Skeletal muscle satellite cell (primary cell): ENCODE results near the gene LHX4.

Source experiments
- H3K27me3 ChIP-seq: 2 replicates; pipeline ENCODE4 v1.7.0; 2013; ENCODE audit warnings: low read length; ENCODE audit not compliant: control insufficient read depth, insufficient read depth
- H3K36me3 ChIP-seq: 2 replicates; pipeline ENCODE4 v1.7.0; 2013; ENCODE audit warnings: mild to moderate bottlenecking, control low read depth, low read length; ENCODE audit not compliant: insufficient read depth
- H3K4me1 ChIP-seq: 2 replicates; pipeline ENCODE4 v1.7.0; 2013; ENCODE audit warnings: low read length; ENCODE audit not compliant: control insufficient read depth, insufficient read depth
- H3K4me2 ChIP-seq: 2 replicates; pipeline ENCODE4 v1.7.0; 2013; ENCODE audit warnings: mild to moderate bottlenecking, low read length
- H3K4me3 ChIP-seq: 2 replicates; pipeline ENCODE4 v1.7.0; 2013; ENCODE audit warnings: low read length
- H3K9ac ChIP-seq: 2 replicates; pipeline ENCODE4 v1.7.0; 2013; ENCODE audit warnings: mild to moderate bottlenecking, low read depth, low read length, moderate library complexity
- H3K9me3 ChIP-seq: replicated peaks from 2 replicates; pipeline ENCODE4 v1.7.0; 2013; ENCODE audit warnings: mild to moderate bottlenecking, control low read depth, low read length

The LHX4 gene

GRCh38 chr1:180265871-180266270, 35.8 kb downstream of the LHX4 start:
- Histone ChIP-seq H3K9ac (no peak overlapping the region), H3K9me3 (no peaks in the 10 kb centered on the region), H3K4me2 (no peak overlapping the region), H3K27me3 (peaks cover 32% of the 10 kb centered on the region), H3K4me3 (no peak overlapping the region), H3K4me1 (peaks cover 3% of the 10 kb centered on the region), H3K36me3 (no peaks in the 10 kb centered on the region)

- Histone ChIP-seq H3K4me2 (no peak overlapping the region), H3K36me3 (no peaks in the 10 kb centered on the region), H3K4me3 (no peak overlapping the region), H3K27me3 (peaks cover 25% of the 10 kb centered on the region), H3K9me3 (no peaks in the 10 kb centered on the region), H3K9ac (no peak overlapping the region), H3K4me1 (peaks cover 9% of the 10 kb centered on the region)
These were observed 36.5 kb downstream of the LHX4 start for GRCh38 chr1:180266275-180267210.

- Histone ChIP-seq H3K9ac (no peak overlapping the region), H3K4me2 (no peak overlapping the region), H3K4me3 (no peak overlapping the region), H3K36me3 (no peaks in the 10 kb centered on the region), H3K4me1 (peaks cover 10% of the 10 kb centered on the region), H3K27me3 (peaks cover 23% of the 10 kb centered on the region), H3K9me3 (no peaks in the 10 kb centered on the region)
These were observed 37.1 kb downstream of the LHX4 start for GRCh38 chr1:180267211-180267561.

GRCh38 chr1:180267761-180268555, 37.9 kb downstream of the LHX4 start:
- Histone ChIP-seq H3K9ac (no peak overlapping the region), H3K4me1 (peaks cover 10% of the 10 kb centered on the region), H3K36me3 (no peaks in the 10 kb centered on the region), H3K4me2 (no peak overlapping the region), H3K9me3 (no peaks in the 10 kb centered on the region), H3K27me3 (peaks cover 22% of the 10 kb centered on the region), H3K4me3 (no peak overlapping the region)

GRCh38 chr1:180268556-180269075, 38.6 kb downstream of the LHX4 start:
- Histone ChIP-seq H3K36me3 (peaks cover 2% of the 10 kb centered on the region), H3K4me1 (peaks cover 10% of the 10 kb centered on the region), H3K4me2 (no peak overlapping the region), H3K4me3 (no peak overlapping the region), H3K27me3 (peaks cover 17% of the 10 kb centered on the region), H3K9ac (no peak overlapping the region), H3K9me3 (no peaks in the 10 kb centered on the region)

GRCh38 chr1:180269645-180270529, 39.8 kb downstream of the LHX4 start:
- Histone ChIP-seq H3K9me3 (no peaks in the 10 kb centered on the region), H3K4me2 (no peak overlapping the region), H3K27me3 (peaks cover 7% of the 10 kb centered on the region), H3K9ac (no peak overlapping the region), H3K4me3 (no peak overlapping the region), H3K36me3 (peaks cover 14% of the 10 kb centered on the region), H3K4me1 (peaks cover 10% of the 10 kb centered on the region)

- no peaks in the 10 kb centered on the region for H3K27me3 ChIP-seq
- H3K4me2 ChIP-seq: no peak overlapping the region
- H3K36me3 ChIP-seq: peaks cover 15% of the 10 kb centered on the region
- H3K4me1 ChIP-seq: peaks cover 10% of the 10 kb centered on the region
- H3K4me3 ChIP-seq: no peak overlapping the region
- no peaks in the 10 kb centered on the region for H3K9me3 ChIP-seq
- no peak overlapping the region for H3K9ac ChIP-seq
These were observed 40.6 kb downstream of the LHX4 start for GRCh38 chr1:180270530-180271271.

- Histone ChIP-seq H3K9ac (no peak overlapping the region), H3K4me3 (no peak overlapping the region), H3K4me2 (no peak overlapping the region), H3K36me3 (peaks cover 15% of the 10 kb centered on the region), H3K27me3 (no peaks in the 10 kb centered on the region), H3K9me3 (no peaks in the 10 kb centered on the region), H3K4me1 (peaks cover 10% of the 10 kb centered on the region)
These were observed 41.5 kb downstream of the LHX4 start for GRCh38 chr1:180271272-180272255.

- H3K27me3 ChIP-seq: no peaks in the 10 kb centered on the region
- no peak overlapping the region for H3K9ac ChIP-seq
- peaks cover 10% of the 10 kb centered on the region for H3K4me1 ChIP-seq
- H3K9me3 ChIP-seq: no peaks in the 10 kb centered on the region
- H3K4me3 ChIP-seq: no peak overlapping the region
- no peak overlapping the region for H3K4me2 ChIP-seq
- peaks cover 15% of the 10 kb centered on the region for H3K36me3 ChIP-seq
These were observed 42.3 kb downstream of the LHX4 start for GRCh38 chr1:180272395-180272794.

GRCh38 chr1:180273066-180273465, 43.0 kb downstream of the LHX4 start:
- Histone ChIP-seq H3K9ac (no peak overlapping the region), H3K27me3 (no peaks in the 10 kb centered on the region), H3K4me1 (peaks cover 10% of the 10 kb centered on the region), H3K4me3 (no peak overlapping the region), H3K4me2 (no peak overlapping the region), H3K9me3 (no peaks in the 10 kb centered on the region), H3K36me3 (peaks cover 15% of the 10 kb centered on the region)
